Rectal smooth muscle tissue (tissue), 1 donor: Measurements from ENCODE around the gene TTC33.
A peak's percentile ranks its signal among the peaks of the same experiment; 100 is the strongest.

Experiments
- H3K27ac ChIP-seq: one replicate; pipeline ENCODE4 v1.7.0; 2013; ENCODE audit warnings: low read depth, low read length, inconsistent platforms
- H3K27me3 ChIP-seq: one replicate; pipeline ENCODE4 v1.7.0; 2013; ENCODE audit warnings: low read length; ENCODE audit not compliant: control insufficient read depth, insufficient read depth
- H3K36me3 ChIP-seq: one replicate; pipeline ENCODE4 v1.7.0; 2013; ENCODE audit warnings: low read length; ENCODE audit not compliant: control insufficient read depth, insufficient read depth
- H3K4me1 ChIP-seq: one replicate; pipeline ENCODE4 v1.7.0; 2013; ENCODE audit warnings: low read length; ENCODE audit not compliant: control insufficient read depth, insufficient read depth
- H3K4me3 ChIP-seq: one replicate; pipeline ENCODE4 v1.7.0; 2013; ENCODE audit warnings: low read length
- H3K9ac ChIP-seq: one replicate; pipeline ENCODE4 v1.7.0; 2013; ENCODE audit warnings: low read length

The TTC33 gene

GRCh38 chr5:40681363-40682153 is 74.2 kb downstream of the TTC33 start:
- peaks cover 9% of the 10 kb centered on the region for H3K36me3 ChIP-seq
- H3K9ac ChIP-seq = peak overlapping the region; percentile 92
- H3K4me3 ChIP-seq = peak overlapping the region; percentile 73
- peak overlapping the region; percentile 79 for H3K27ac ChIP-seq
- no peaks in the 10 kb centered on the region for H3K27me3 ChIP-seq
- no peaks in the 10 kb centered on the region for H3K4me1 ChIP-seq

- Histone ChIP-seq H3K4me3 (peak overlapping the region; percentile 73), H3K27ac (peak overlapping the region; percentile 79), H3K9ac (peak overlapping the region; percentile 92), H3K36me3 (peaks cover 9% of the 10 kb centered on the region), H3K4me1 (no peaks in the 10 kb centered on the region), H3K27me3 (no peaks in the 10 kb centered on the region)
Measured at GRCh38 chr5:40680741-40681362, 74.9 kb downstream of the TTC33 start.

- Histone ChIP-seq H3K27me3 (no peaks in the 10 kb centered on the region), H3K36me3 (peaks cover 9% of the 10 kb centered on the region), H3K9ac (peak within 1 kb of the TSS; percentile 92), H3K27ac (peak within 1 kb of the TSS; percentile 85), H3K4me1 (no peaks in the 10 kb centered on the region), H3K4me3 (peak within 1 kb of the TSS; percentile 73)
Measured at GRCh38 chr5:40679913-40680681, 75.7 kb downstream of the TTC33 start, which contains the start of gene PTGER4. Gene PTGER4 (plus strand): TSS chr5:40679915. CDS start chr5:40680994, 1,079 bp downstream.

GRCh38 chr5:40679148-40679912 is 76.4 kb downstream of the TTC33 start:
- H3K27me3 ChIP-seq = no peaks in the 10 kb centered on the region
- no peak overlapping the region for H3K9ac ChIP-seq
- H3K27ac ChIP-seq = peak overlapping the region; percentile 85
- H3K36me3 ChIP-seq = peaks cover 9% of the 10 kb centered on the region
- no peaks in the 10 kb centered on the region for H3K4me1 ChIP-seq
- H3K4me3 ChIP-seq = peak overlapping the region; percentile 73

- Histone ChIP-seq H3K27ac (peak overlapping the region; percentile 72), H3K9ac (no peak overlapping the region), H3K27me3 (no peaks in the 10 kb centered on the region), H3K4me1 (no peaks in the 10 kb centered on the region), H3K36me3 (peaks cover 9% of the 10 kb centered on the region), H3K4me3 (peak overlapping the region; percentile 67)
Measured at GRCh38 chr5:40678460-40679147, 77.2 kb downstream of the TTC33 start.

- Histone ChIP-seq H3K4me1 (no peaks in the 10 kb centered on the region), H3K27me3 (no peaks in the 10 kb centered on the region), H3K36me3 (peaks cover 9% of the 10 kb centered on the region), H3K9ac (no peak overlapping the region), H3K4me3 (no peak overlapping the region), H3K27ac (no peak overlapping the region)
Measured at GRCh38 chr5:40678026-40678425, 77.7 kb downstream of the TTC33 start.

GRCh38 chr5:40677456-40677855 is 78.3 kb downstream of the TTC33 start:
- no peak overlapping the region for H3K9ac ChIP-seq
- no peaks in the 10 kb centered on the region for H3K4me1 ChIP-seq

GRCh38 chr5:40676613-40677343 is 79.0 kb downstream of the TTC33 start:
- Histone ChIP-seq H3K27me3 (no peaks in the 10 kb centered on the region), H3K4me1 (no peaks in the 10 kb centered on the region), H3K9ac (no peak overlapping the region), H3K27ac (peak overlapping the region; percentile 28), H3K36me3 (peaks cover 8% of the 10 kb centered on the region), H3K4me3 (no peak overlapping the region)

More at GRCh38 chr5:40677456-40677855, 78.3 kb downstream of the TTC33 start:
- H3K4me3 ChIP-seq = no peak overlapping the region
- peaks cover 9% of the 10 kb centered on the region for H3K36me3 ChIP-seq
- H3K27me3 ChIP-seq = no peaks in the 10 kb centered on the region
- peak overlapping the region; percentile 28 for H3K27ac ChIP-seq

- Histone ChIP-seq H3K9ac (no peak overlapping the region), H3K36me3 (no peaks in the 10 kb centered on the region), H3K27ac (no peak overlapping the region), H3K4me1 (no peaks in the 10 kb centered on the region), H3K27me3 (no peaks in the 10 kb centered on the region), H3K4me3 (no peak overlapping the region)
Measured at GRCh38 chr5:40675396-40676133, 80.2 kb downstream of the TTC33 start.

GRCh38 chr5:40674661-40675235 is 81.0 kb downstream of the TTC33 start:
- Histone ChIP-seq H3K27ac (no peak overlapping the region), H3K9ac (no peak overlapping the region), H3K4me3 (no peak overlapping the region), H3K4me1 (no peaks in the 10 kb centered on the region), H3K27me3 (no peaks in the 10 kb centered on the region), H3K36me3 (no peaks in the 10 kb centered on the region)
